Activated gamma-delta T cell (primary cell): Measurements from ENCODE around the gene FAM24A.
A peak's percentile ranks its signal among the peaks of the same experiment; 100 is the strongest.

Source experiments
- DNase-seq: peaks from one replicate; lab custom pipeline; 2025; lab: John Stamatoyannopoulos, UW

Gene FAM24A

DNA sequence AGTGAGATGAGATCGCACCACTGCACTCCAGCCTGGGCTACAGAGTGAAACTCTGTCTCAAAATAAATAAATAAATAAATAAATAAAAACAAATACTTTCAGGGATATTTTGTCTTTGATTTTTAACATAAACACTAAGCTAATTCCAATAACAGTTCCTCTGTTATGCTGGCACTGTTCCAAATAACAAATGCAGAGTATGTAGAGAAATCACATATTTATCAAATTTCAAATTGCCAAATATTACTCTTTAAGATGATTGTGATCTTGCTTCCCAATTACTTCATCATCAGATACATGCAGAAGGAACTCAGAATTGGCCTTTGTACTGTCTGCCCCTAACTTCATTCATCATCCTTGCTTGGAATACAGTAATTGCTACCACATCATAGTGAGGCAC is 19.7 kb downstream of the FAM24A start:
- DNase-seq: no peak

DNA sequence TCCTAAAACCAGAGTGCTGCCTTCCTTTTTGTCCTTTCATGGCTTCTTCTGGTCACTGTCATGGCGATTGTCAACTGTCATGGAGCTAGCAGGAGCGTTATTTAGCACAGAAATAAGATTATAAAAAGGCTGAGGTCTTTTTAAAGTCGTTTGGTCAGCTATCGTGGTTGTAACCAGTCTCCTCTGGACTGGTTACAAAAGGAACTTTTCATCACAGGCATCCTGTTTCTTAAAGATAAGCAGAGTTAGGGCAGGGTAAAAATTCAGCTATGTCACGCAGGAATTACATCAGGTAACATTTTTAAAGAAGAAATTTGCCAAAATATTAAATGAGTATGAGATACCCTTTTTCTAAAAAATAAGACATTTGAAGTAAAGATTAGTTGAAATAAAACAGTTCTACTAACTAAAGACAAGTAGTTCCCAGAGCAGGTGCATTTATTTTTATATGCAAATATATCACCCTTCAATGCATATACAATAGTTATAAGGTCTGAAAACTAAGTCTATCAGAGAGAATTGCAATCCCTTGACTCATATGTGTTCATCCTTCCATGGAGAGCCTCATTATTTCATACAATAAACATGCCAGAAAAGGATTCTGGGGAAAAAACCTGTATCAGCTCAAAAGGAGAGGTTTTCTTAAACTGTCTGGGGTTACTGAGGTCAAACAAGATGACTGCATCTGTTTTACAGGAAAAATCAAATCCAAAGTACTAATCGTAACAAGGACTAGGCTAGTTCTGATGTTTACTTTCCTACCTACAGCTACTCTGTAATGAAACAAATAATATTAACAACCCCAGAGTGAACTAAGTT is 20.9 kb downstream of the FAM24A start:
- no peak for DNase-seq

DNA sequence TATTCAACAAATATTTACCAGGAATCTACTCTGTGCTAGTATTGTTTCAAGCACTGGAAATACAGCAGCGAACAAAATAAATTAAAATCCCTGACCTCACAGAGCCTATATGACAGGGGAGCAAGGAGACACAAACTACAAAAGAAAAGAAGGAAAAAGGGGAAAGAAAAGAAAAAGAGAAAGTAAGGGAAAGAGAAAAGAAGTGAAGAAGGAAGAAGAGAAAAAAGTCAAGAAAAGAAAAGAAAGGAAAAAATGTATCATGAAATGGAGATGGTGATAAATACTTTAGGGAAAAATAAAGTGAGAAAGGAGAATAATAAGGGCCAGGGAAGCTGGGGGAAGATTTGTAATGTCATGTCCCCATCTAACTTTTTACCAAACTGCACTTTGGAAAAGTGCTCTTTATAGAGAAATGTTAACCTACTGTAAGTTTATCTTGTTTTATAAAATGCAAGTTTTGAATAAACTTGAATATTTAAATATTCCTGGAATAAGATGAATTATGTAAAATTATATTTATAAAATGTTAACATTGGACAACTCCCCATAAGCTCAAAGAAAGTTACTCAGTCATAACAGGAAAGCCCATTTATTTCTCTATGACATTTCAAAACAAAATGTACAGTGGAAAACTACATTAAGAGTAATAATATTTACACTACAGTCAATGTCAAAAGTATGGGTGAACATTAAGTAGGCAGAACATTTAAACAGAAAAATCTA is 28.9 kb downstream of the FAM24A start:
- DNase-seq: no peak

DNA sequence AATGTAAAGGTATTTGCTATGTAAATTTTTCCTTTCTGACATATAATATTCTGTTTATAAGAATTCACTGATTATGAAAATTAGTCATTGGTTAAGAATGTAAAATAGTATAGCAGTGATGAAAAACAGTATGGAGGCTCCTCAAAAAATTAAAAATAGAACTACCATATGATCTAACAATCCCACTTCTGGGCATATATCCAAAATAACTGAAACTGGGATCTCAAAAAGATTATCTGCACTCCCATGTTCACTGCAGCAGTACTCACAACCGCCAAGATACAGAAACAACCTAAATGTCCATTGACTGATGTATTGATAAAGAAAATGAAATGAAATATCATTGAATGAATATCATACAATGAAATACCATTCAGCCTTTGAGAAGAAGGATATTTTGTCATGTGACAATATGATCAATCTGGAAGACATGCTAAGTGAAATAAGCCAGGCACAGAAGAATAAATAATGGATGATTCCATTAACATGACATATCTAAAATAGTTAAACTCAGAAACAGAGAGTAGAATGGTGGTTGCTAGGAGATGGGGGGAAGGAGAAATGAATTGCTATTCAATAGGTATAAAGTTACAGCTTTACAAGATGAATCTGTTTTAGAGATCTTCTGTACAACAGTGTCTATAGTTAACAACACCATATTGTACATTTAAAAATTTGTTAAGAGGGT is 29.6 kb downstream of the FAM24A start:
- no peak for DNase-seq

DNA sequence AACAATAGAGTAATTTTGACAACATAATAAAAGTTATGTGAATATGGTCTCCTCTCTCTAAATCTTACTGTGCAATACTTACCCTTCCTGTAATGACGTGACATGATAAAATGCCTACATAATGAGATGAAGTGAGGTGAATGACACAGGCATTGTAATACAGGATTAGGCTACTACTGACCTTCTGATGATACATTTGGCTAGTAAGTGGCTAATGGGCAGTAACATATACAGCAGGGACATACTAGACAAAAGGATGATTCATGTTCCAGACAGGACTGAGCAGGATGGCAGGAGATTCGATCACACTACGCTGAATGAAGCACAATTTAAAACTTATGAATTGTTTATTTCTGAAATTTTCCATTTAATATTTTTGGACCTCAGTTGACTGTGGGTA is 38.9 kb downstream of the FAM24A start:
- DNase-seq: no peak

DNA sequence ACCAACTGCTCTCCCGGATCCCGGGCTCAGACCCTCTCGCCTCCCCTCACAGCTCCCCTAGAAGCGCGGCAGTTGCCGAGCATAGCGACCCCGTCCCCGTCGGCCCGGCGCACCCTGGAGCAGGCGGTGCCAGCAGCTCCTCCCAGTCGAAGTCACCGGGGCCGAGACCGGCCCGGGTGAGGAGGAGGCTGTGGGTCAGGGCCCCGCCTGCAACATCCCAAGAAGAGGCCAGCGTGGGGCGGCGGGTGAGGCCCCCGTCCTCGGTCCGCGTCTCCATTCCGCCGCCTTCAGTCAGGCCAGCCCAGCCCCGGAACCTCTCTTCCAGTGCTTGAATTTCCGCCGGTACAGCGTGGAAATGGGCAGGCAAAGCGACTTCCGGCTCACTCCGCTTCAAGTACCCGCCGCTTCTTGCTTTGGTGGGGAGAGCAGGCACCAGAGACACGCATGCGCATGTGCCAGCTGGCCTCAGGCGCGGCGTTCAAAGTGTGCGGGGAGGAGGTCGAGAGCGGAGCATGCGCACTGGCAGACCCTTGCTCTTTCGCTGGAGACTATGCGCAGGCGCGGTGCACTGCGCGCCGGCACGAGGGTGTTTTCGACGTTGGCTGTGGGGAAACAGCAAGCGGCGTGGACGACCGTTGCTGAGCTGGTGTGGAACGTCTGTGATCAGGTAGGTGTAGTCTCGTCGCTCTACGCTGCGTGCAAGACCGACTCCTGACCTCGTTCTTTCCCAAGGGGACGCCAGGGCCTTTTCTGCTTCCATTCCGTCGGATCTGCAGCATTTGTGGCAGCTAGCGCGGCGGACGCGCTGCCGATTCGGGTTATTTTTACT is 43.7 kb downstream of the FAM24A start, which contains the start of gene C10orf88:
Gene C10orf88 (minus strand): TSS at position 326 of the 829 bp plus-strand sequence. CDS start 49 bp downstream, at position 277.
- DNase-seq: peak; percentile 90

DNA sequence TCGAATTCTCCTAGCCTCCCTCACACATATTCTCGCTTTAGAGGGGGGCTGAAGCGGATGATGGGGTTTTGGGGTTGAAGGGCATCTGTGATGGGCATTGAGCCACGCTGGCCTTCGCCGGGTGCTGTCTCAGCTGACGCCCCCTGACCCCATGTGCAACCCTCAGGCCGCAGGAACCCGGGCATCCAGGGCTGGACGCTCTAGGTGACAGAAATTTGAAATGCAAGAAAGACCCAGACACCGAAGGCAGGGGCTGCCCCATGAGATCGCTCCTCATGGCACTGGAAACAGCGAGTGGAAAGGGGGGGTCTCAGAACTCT is 44.3 kb downstream of the FAM24A start:
- DNase-seq: no peak

DNA sequence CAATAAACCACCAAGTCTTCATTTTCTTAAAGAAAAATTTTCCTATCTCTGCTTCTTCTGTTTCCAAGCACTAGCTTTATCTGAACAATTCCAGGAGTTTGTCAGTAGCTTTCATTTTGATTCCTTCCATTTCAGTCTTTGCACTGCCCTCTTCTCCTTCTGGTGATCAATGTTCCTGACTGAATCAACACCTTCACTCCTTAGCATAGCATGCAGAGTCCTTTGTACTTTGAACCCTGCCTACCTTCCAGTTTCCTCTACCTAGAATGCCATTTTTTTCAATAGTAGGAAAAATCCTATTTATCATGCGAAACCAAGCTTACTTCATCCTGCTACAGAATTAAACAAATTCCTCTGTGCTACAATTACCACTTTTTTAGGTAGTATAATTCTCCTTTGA is 45.5 kb downstream of the FAM24A start:
- DNase-seq: no peak

DNA sequence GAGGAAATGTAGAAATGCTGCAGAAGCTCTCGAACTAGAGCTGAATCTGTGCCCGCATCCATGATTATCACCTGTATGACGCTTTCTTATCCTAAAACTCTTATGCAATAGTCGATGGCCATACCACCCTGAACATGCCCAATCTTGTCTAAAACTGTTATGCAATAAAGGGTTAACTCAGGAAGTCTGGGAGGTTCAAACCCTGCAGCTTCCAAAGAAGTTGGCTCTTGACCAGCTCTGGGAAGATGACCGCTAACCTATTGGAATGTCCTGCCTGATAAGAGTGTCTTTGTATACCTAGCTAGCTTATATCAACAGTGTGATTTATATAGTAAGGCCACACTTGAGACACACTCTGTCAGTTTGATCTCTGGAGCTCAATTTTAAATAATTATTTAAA is 47.1 kb downstream of the FAM24A start:
- DNase-seq: no peak

DNA sequence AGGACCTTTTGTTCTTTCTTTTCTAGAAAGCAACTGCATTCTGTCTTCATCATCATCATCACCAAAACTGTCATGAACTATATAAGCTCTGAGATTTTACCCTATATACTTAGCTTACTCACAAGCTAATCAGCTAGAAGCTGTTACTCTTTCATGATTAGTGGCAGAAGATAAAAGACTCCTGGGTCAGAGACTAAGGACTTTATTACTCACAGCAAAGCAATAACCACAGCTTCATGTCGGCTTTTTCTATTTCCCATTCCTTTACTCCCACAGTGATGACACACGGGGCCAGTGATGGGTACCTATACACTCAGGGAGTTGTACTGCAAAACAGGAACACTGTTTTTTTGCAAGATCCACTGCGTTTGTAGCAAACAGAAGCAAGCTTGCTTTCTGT is 52.0 kb downstream of the FAM24A start:
- DNase-seq: no peak
